Transverse colon (tissue), 4 donors: ENCODE results near the gene SCTR. TPM values are rescaled to one million over a fixed set of nuclear protein-coding genes. Genes with fewer than 3 reads are reported as not detected.

ENCODE experiments used
- DNase-seq: peaks from one replicate; pipeline ENCODE4 v3.0.0-alpha.2; 2019
- H3K27ac ChIP-seq, 4 donors: fragments of 200-600 bp; sonication (generic); 2 replicates each; pipeline ENCODE4 v1.5.1; 2016 to 2018; ENCODE audit warnings: inconsistent platforms in 4 of 4
- H3K27me3 ChIP-seq: fragments of 200-600 bp; sonication (generic); 2 replicates; pipeline ENCODE4 v1.5.1; 2017; ENCODE audit warnings: inconsistent platforms
- H3K36me3 ChIP-seq, 4 donors: fragments of 200-600 bp; sonication (generic); 2 replicates each; pipeline ENCODE4 v1.5.1; 2017 to 2019; ENCODE audit warnings: inconsistent platforms in 4 of 4
- H3K4me1 ChIP-seq, 4 donors: fragments of 200-600 bp; sonication (generic); 2 replicates each; pipeline ENCODE4 v1.5.1; 2017 to 2020; ENCODE audit warnings: inconsistent platforms in 4 of 4
- H3K4me3 ChIP-seq, 4 donors: fragments of 200-600 bp; sonication (generic); 1 replicate in 1 of 4; 2 replicates in 3 of 4; pipeline versions ENCODE4 v1.5.1 to v1.6.1; 2017 to 2019; ENCODE audit warnings: inconsistent platforms in 4 of 4
- H3K9me3 ChIP-seq, 2 donors: fragments of 200-600 bp; sonication (generic); 2 replicates each; pipeline ENCODE4 v1.5.1; 2017 to 2019; ENCODE audit warnings: inconsistent platforms in 2 of 2
- CTCF ChIP-seq, 5 experiments: fragments of 200-600 bp in 3 of 5; fragments of 450-650 bp in 2 of 5; sonication (generic) in 3 of 5; IDR thresholded peaks; 1 replicate in 2 of 5; 2 replicates in 3 of 5; pipeline ENCODE4 v1.5.1; 2016 to 2017; ENCODE audit warnings: antibody characterized with exemption in 5 of 5, inconsistent platforms in 3 of 5, mild to moderate bottlenecking in 2 of 5, moderate library complexity in 1 of 5
- EP300 ChIP-seq: sonication (generic); formaldehyde crosslinking; IDR thresholded peaks from one replicate; pipeline ENCODE4 v1.6.1; 2017; ENCODE audit warnings: antibody characterized with exemption, low read depth
- POLR2A ChIP-seq: fragments of 450-650 bp; IDR thresholded peaks from one replicate; pipeline ENCODE4 v1.6.1; 2016; ENCODE audit warnings: antibody characterized with exemption, mild to moderate bottlenecking, moderate library complexity
- POLR2AphosphoS5 ChIP-seq, 3 donors: sonication (generic); formaldehyde crosslinking; IDR thresholded peaks; one replicate each; pipeline ENCODE4 v1.6.1; 2016; ENCODE audit warnings: antibody characterized with exemption in 3 of 3
- WGBS, 2 donors: methylation state at CpG; one replicate each; pipeline ENCODE4 v1.1.5; 2018; ENCODE audit warnings: low coverage in 1 of 2; 5-methylcytosine and 5-hydroxymethylcytosine counted together
- in situ Hi-C, 4 donors: fragments of 200-750 bp; cut with MboI; loops; one replicate each; pipeline versions ENCODE4 v1.15.0 to v1.15.1; 2017; ENCODE audit warnings: low sequenced_read_pairs in 3 of 4, low pct_ligation_motif_present in 1 of 4, low pct_unique_long_range_greater_than_20kb in 1 of 4
- intact Hi-C: fragments of 100-400 bp; cut with DNase I; formaldehyde crosslinking; loops from one replicate; pipeline ENCODE4 v1.15.1; 2023; ENCODE audit warnings: low total_unique reads
- total RNA-seq, 4 donors: library from RNA; depleted of rRNA; stranded (reverse); fragments of >200 nt; gene quantifications; one replicate each; pipeline ENCODE4 v1.1.0, GENCODE V29; 2016

Gene SCTR
- total RNA-seq, 4 donors from 2014 or later: not detected

GRCh38 chr2:119485336-119486110 lies 38.8 kb downstream of the SCTR start:
- TF ChIP-seq POLR2AphosphoS5 (IDR thresholded peaks at IDR 0.05) (no peak), EP300 (no peak), POLR2A (no peak), CTCF (IDR thresholded peaks at IDR 0.05) (no peak)
- 80 to 92% methylated on average over 7 to 12 of the region's 12 CpGs for WGBS, 2 donors
- Histone ChIP-seq H3K4me1 (peaks cover 13 to 23% (median 16%) of the 10 kb centered on the region in 4 donors), H3K27ac (no peak overlapping the region), H3K9me3 (no peaks in the 10 kb centered on the region), H3K36me3 (no peaks in the 10 kb centered on the region), H3K27me3 (peaks cover 3% of the 10 kb centered on the region), H3K4me3 (no peak overlapping the region)
- intact Hi-C loops: no loop called here
- in situ Hi-C loops: loop anchor here in 1 of 4 donors (25.0 kb wide), 1 partner anchor 598 kb away; no protein-coding TSS in a partner anchor
- no peak for DNase-seq

GRCh38 chr2:119484834-119485233 lies 39.4 kb downstream of the SCTR start:
- DNase-seq: no peak
- Histone ChIP-seq H3K9me3 (no peaks in the 10 kb centered on the region), H3K36me3 (no peaks in the 10 kb centered on the region), H3K27me3 (peaks cover 3% of the 10 kb centered on the region), H3K4me3 (no peak overlapping the region), H3K27ac (no peak overlapping the region), H3K4me1 (peaks cover 13 to 20% (median 16%) of the 10 kb centered on the region in 4 donors)
- intact Hi-C loops (no loop called here), in situ Hi-C loops (loop anchor here in 1 of 4 donors (25.0 kb wide), 1 partner anchor 598 kb away; no protein-coding TSS in a partner anchor)
- TF ChIP-seq EP300: no peak
- TF ChIP-seq POLR2AphosphoS5 (IDR thresholded peaks at IDR 0.05): no peak
- TF ChIP-seq POLR2A: no peak
- no peak for TF ChIP-seq CTCF (IDR thresholded peaks at IDR 0.05)
- 65% methylated on average over 6 of the region's 6 CpGs; no CpG with 5 or more reads in 1 of the 2 donors for WGBS, 2 donors

GRCh38 chr2:119483896-119484718 lies 40.2 kb downstream of the SCTR start:
- no peaks in the 10 kb centered on the region for H3K9me3 ChIP-seq
- 89 to 94% methylated on average over 8 to 11 of the region's 11 CpGs for WGBS, 2 donors
- in situ Hi-C loops: loop anchor here in 1 of 4 donors (25.0 kb wide), 1 partner anchor 597 kb away; no protein-coding TSS in a partner anchor
- peaks cover 10 to 18% (median 15%) of the 10 kb centered on the region in 4 donors for H3K4me1 ChIP-seq
- peaks cover 3% of the 10 kb centered on the region for H3K27me3 ChIP-seq
- no peak for DNase-seq
- H3K4me3 ChIP-seq: no peak overlapping the region
- intact Hi-C loops: no loop called here
- no peaks in the 10 kb centered on the region for H3K36me3 ChIP-seq
- H3K27ac ChIP-seq: no peak overlapping the region
- TF ChIP-seq POLR2AphosphoS5 (IDR thresholded peaks at IDR 0.05) (no peak), EP300 (no peak), POLR2A (no peak), CTCF (IDR thresholded peaks at IDR 0.05) (no peak)

GRCh38 chr2:119483395-119483753 lies 40.9 kb downstream of the SCTR start:
- 71 to 80% methylated on average over 1 to 5 of the region's 5 CpGs for WGBS, 2 donors
- Histone ChIP-seq H3K9me3 (no peaks in the 10 kb centered on the region), H3K27me3 (peaks cover 3% of the 10 kb centered on the region), H3K27ac (no peak overlapping the region), H3K4me1 (peaks cover 6 to 17% (median 11%) of the 10 kb centered on the region in 4 donors), H3K4me3 (no peak overlapping the region), H3K36me3 (no peaks in the 10 kb centered on the region)
- no peak for DNase-seq
- in situ Hi-C loops: loop anchor here in 1 of 4 donors (25.0 kb wide), 1 partner anchor 596 kb away; no protein-coding TSS in a partner anchor
- TF ChIP-seq POLR2A (no peak), EP300 (no peak), POLR2AphosphoS5 (IDR thresholded peaks at IDR 0.05) (no peak), CTCF (IDR thresholded peaks at IDR 0.05) (no peak)
- intact Hi-C loops: no loop called here
